Esophagus squamous epithelium (tissue), 5 donors: Measurements from ENCODE around the gene KLHL35. TPM values are rescaled to one million over a fixed set of nuclear protein-coding genes. Genes with fewer than 3 reads are reported as not detected.
A peak's percentile ranks its signal among the peaks of the same experiment; 100 is the strongest.

Source experiments
- DNase-seq: peaks from one replicate; lab custom pipeline; 2025; lab: John Stamatoyannopoulos, UW
- H3K27ac ChIP-seq, 4 donors: fragments of 200-600 bp; sonication (generic); one replicate each; pipeline ENCODE4 v1.5.1; 2016 to 2019; ENCODE audit warnings: mild to moderate bottlenecking in 1 of 4
- H3K27me3 ChIP-seq, 4 donors: fragments of 200-600 bp; sonication (generic); 1 replicate in 3 of 4; 2 replicates in 1 of 4; pipeline versions ENCODE4 v1.5.1 to v1.6.0; 2017 to 2021; ENCODE audit warnings: antibody characterized with exemption in 1 of 4
- H3K36me3 ChIP-seq, 3 donors: fragments of 200-600 bp; sonication (generic); one replicate each; pipeline ENCODE4 v1.5.1; 2016 to 2019
- H3K4me1 ChIP-seq, 3 donors: fragments of 200-600 bp; sonication (generic); one replicate each; pipeline ENCODE4 v1.5.1; 2017 to 2019
- H3K4me3 ChIP-seq, 4 donors: fragments of 200-600 bp; sonication (generic); 1 replicate in 3 of 4; 2 replicates in 1 of 4; pipeline ENCODE4 v1.5.1; 2016 to 2019; ENCODE audit warnings: mild to moderate bottlenecking in 2 of 4, moderate library complexity in 1 of 4
- H3K9me3 ChIP-seq, 3 donors: fragments of 200-600 bp; sonication (generic); one replicate each; pipeline ENCODE4 v1.5.1; 2016 to 2019
- POLR2A ChIP-seq, 4 donors: fragments of 450-650 bp; IDR thresholded peaks; one replicate each; pipeline ENCODE4 v1.6.1; 2017; ENCODE audit warnings: antibody characterized with exemption in 4 of 4, mild to moderate bottlenecking in 4 of 4, moderate library complexity in 3 of 4
- WGBS, 2 donors: methylation state at CpG; one replicate each; pipeline ENCODE4 v1.1.5; 2018; 5-methylcytosine and 5-hydroxymethylcytosine counted together
- intact Hi-C: fragments of 100-400 bp; cut with DNase I; formaldehyde crosslinking; loops from one replicate; pipeline ENCODE4 v1.15.0; 2022
- total RNA-seq, 4 donors: library from RNA; depleted of rRNA; stranded (reverse); fragments of >200 nt; gene quantifications; one replicate each; pipeline ENCODE4 v1.1.0, GENCODE V29; 2016
- TF ChIP-seq, protein P1 (sequence below), 6 experiments: fragments of 450-650 bp in 4 of 6; fragments of 200-600 bp in 2 of 6; sonication (generic) in 2 of 6; IDR thresholded peaks; one replicate each; pipeline ENCODE4 v1.5.1; 2016 to 2019; ENCODE audit warnings: antibody characterized with exemption in 6 of 6, mild to moderate bottlenecking in 4 of 6, moderate library complexity in 4 of 6
- donor health status: DM: yes; HTN: yes; CAD: no.

KLHL35 gene
- total RNA-seq, 4 donors from 2014 or later = 0.62 to 0.95 (median 0.91) TPM; not detected in 1

DNA sequence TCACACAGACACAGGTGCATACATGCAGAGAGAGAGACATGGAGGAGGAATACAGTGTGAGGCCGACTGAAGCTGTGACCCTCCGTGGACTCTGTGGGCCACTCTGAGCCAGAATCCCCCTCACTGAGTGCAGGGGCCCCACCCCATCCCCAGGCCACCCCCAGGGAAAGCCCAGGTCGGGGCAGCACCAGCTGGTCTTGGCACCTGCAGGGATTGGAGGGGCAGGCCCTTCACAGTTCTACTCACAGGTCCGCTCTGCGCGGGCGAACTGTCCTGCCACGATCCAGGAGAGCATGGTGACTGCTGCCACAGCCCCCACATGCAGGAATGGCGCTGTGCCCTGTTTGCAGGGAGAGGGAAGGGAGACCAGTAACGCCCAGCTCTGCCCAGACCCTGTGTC lies 16.3 kb upstream of the KLHL35 start:
- no peak for TF ChIP-seq POLR2A (IDR thresholded peaks at IDR 0.05)
- TF ChIP-seq, protein P1, sequence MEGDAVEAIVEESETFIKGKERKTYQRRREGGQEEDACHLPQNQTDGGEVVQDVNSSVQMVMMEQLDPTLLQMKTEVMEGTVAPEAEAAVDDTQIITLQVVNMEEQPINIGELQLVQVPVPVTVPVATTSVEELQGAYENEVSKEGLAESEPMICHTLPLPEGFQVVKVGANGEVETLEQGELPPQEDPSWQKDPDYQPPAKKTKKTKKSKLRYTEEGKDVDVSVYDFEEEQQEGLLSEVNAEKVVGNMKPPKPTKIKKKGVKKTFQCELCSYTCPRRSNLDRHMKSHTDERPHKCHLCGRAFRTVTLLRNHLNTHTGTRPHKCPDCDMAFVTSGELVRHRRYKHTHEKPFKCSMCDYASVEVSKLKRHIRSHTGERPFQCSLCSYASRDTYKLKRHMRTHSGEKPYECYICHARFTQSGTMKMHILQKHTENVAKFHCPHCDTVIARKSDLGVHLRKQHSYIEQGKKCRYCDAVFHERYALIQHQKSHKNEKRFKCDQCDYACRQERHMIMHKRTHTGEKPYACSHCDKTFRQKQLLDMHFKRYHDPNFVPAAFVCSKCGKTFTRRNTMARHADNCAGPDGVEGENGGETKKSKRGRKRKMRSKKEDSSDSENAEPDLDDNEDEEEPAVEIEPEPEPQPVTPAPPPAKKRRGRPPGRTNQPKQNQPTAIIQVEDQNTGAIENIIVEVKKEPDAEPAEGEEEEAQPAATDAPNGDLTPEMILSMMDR (IDR thresholded peaks at IDR 0.05) = no peak
- Histone ChIP-seq H3K27me3 (peaks cover 0 to 38% (median 0%) of the 10 kb centered on the region in 4 donors), H3K9me3 (no peaks in the 10 kb centered on the region), H3K36me3 (no peaks in the 10 kb centered on the region), H3K4me1 (peaks cover 0 to 3% (median 0%) of the 10 kb centered on the region in 3 donors), H3K27ac (no peak overlapping the region), H3K4me3 (no peak overlapping the region)
- WGBS, 2 donors = 71% methylated on average over 8 of the region's 10 CpGs; no CpG with 5 or more reads in 1 of the 2 donors
- DNase-seq = no peak
- intact Hi-C loops = no loop called here

DNA sequence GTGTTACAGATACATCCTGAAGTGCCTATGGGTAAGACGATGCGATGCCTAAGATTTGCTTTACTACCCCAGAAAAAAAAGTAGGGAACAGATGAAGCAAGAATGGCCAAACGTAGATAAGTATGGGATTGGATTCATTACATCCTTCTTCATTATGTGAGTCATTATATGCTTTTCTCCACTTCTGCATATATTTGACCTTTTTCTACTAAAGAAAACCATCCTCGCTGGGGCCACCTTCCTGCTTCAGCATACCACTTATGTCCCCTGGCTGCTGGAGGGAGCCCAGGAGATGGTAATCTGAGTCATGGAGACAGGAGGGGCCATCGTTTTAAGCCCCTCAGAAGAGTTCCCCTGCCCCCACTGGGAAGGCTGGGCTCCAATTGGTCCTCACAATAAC lies 14.4 kb upstream of the KLHL35 start:
- no peak overlapping the region for H3K4me3 ChIP-seq
- H3K9me3 ChIP-seq = no peaks in the 10 kb centered on the region
- 64 to 81% methylated on average over 4 to 5 of the region's 5 CpGs for whole genome bisulfite sequencing, 2 donors
- intact Hi-C loops = no loop called here
- H3K4me1 ChIP-seq = peaks cover 0 to 3% (median 0%) of the 10 kb centered on the region in 3 donors
- no peaks in the 10 kb centered on the region for H3K36me3 ChIP-seq
- H3K27me3 ChIP-seq = peaks cover 0 to 46% (median 0%) of the 10 kb centered on the region in 4 donors
- TF ChIP-seq POLR2A (IDR thresholded peaks at IDR 0.05) = no peak
- TF ChIP-seq, protein P1 (IDR thresholded peaks at IDR 0.05) = no peak
- H3K27ac ChIP-seq = no peak overlapping the region
- DNase-seq = no peak

DNA sequence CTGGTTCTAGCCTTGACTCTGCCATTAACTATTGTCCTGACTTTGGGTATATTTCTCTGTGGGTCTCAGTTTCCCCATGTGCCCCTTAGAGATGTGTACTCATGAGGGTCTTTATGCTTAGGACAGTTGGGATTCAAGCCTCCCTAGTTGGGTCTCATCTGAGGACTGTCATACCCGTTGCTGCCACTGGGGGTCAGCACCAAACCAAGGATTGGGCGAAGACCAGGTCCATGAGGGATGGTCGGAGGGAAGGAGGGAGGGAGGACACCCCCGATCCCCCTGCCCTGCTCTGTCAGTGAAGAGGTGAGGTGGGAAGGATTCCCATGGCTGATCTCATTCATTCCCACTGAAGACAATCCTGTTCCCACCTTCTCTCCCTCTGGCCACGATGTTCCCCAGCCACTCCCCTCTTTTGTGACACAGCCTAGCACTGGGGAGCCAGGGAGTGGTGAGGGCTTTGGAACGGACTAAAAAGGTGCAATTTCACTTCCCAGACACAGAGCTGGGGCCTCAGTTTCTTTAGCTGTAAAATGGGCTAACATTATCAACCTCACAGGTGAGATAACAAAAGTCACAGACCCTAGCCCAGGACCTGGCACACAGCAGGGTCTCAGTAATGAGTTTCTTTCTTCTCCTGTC lies 12.4 kb upstream of the KLHL35 start:
- peak; percentile 11 for DNase-seq
- Histone ChIP-seq H3K9me3 (no peaks in the 10 kb centered on the region), H3K27ac (no peak overlapping the region), H3K27me3 (peaks cover 0 to 36% (median 0%) of the 10 kb centered on the region in 4 donors), H3K36me3 (no peaks in the 10 kb centered on the region), H3K4me3 (no peak overlapping the region), H3K4me1 (peaks cover 0 to 19% (median 0%) of the 10 kb centered on the region in 3 donors)
- WGBS, 2 donors = 0 to 6% methylated on average over 3 to 5 of the region's 6 CpGs
- intact Hi-C loops = loop anchor here (2.0 kb wide), 1 partner anchor 89 kb away; no protein-coding TSS in a partner anchor
- TF ChIP-seq, protein P1 (IDR thresholded peaks at IDR 0.05) = peak; percentile 91 to 94 (median 94)
- no peak for TF ChIP-seq POLR2A (IDR thresholded peaks at IDR 0.05)

- no peak for TF ChIP-seq POLR2A (IDR thresholded peaks at IDR 0.05)
- TF ChIP-seq, protein P1 (IDR thresholded peaks at IDR 0.05) = no peak
- Histone ChIP-seq H3K9me3 (no peaks in the 10 kb centered on the region), H3K4me1 (peaks cover 0 to 19% (median 0%) of the 10 kb centered on the region in 3 donors), H3K36me3 (no peaks in the 10 kb centered on the region), H3K27ac (no peak overlapping the region), H3K27me3 (peaks cover 0 to 51% (median 0%) of the 10 kb centered on the region in 4 donors), H3K4me3 (no peak overlapping the region)
- WGBS, 2 donors = 83% methylated on average over 6 of the region's 12 CpGs; no CpG with 5 or more reads in 1 of the 2 donors
- intact Hi-C loops = no loop called here
- DNase-seq = no peak
Measured at GRCh38 chr11:75443043-75443442, 10.0 kb upstream of the KLHL35 start.

DNA sequence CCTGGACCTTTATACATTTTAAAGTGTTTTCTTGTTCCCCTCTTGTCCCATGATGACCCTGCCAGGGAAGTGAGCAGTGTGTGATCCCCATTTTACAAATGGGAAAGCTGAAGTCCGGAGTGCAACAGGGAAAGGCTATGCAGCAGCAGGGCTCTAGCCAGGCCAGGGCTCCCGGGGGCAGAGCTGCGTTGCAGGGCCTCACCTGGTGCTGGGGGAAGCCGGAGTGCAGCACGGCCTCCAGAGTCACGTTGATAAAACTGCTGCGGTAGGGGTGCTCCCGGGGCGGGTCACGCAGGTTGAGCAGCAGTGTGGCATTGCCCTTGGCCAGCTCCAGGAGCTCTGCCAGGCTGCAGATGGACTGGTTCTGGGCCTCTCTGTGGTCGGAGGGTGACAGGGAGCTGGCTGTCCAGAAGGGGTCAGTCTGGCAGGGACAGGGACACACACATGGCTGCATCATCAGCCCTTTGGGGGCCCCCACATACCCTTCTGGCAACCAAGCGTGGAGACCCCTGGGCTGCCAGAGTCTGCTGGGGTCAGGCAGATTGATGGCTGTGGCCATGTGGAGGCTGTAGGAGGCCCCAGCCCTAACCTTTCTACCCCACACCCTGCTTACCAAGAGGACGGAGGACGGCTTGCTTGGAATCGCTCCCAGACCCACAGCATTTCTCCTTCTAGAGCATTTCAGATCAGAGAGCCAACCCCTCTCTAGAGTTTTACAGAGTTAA lies 9.3 kb upstream of the KLHL35 start:
- intact Hi-C loops = no loop called here
- H3K9me3 ChIP-seq = no peaks in the 10 kb centered on the region
- H3K4me3 ChIP-seq = no peak overlapping the region
- no peak overlapping the region for H3K27ac ChIP-seq
- peaks cover 0 to 51% (median 0%) of the 10 kb centered on the region in 4 donors for H3K27me3 ChIP-seq
- H3K4me1 ChIP-seq = peaks cover 0 to 19% (median 0%) of the 10 kb centered on the region in 3 donors
- TF ChIP-seq POLR2A (IDR thresholded peaks at IDR 0.05) = no peak
- TF ChIP-seq, protein P1 (IDR thresholded peaks at IDR 0.05) = no peak
- H3K36me3 ChIP-seq = no peaks in the 10 kb centered on the region
- WGBS, 2 donors = 68 to 95% methylated on average over 4 to 11 of the region's 15 CpGs
- no peak for DNase-seq
